Measurements from ENCODE around the gene DICER1.

GRCh38 chr14:95063391-95063790 is 93.9 kb downstream of the DICER1 start:
- TF ChIP-seq CTCF (IDR thresholded peaks at IDR 0.05) (no peak), POLR2A (IDR thresholded peaks at IDR 0.05) (no peak)

Data from Peyer's patch (tissue), 4 donors.